Tibial artery (tissue), 4 donors: ENCODE measurements around the gene OR7G2.

ENCODE experiments used
- DNase-seq, 2 donors: peaks; one replicate each; pipeline ENCODE4 v3.0.0-alpha.2; 2019
- H3K27ac ChIP-seq, 2 donors: fragments of 200-600 bp; sonication (generic) in 1 of 2; 1 replicate in 1 of 2; 2 replicates in 1 of 2; pipeline ENCODE4 v1.5.1; 2018 to 2019; ENCODE audit warnings: mild to moderate bottlenecking in 1 of 2
- H3K27me3 ChIP-seq, 2 donors: fragments of 200-600 bp; sonication (generic) in 1 of 2; one replicate each; pipeline versions ENCODE4 v1.5.1 to v1.6.0; 2016 to 2019
- H3K36me3 ChIP-seq, 3 donors: fragments of 200-600 bp; sonication (generic) in 2 of 3; one replicate each; pipeline ENCODE4 v1.5.1; 2016 to 2019; ENCODE audit warnings: mild to moderate bottlenecking in 2 of 3
- H3K4me1 ChIP-seq, 4 donors: fragments of 200-600 bp; sonication (generic) in 2 of 4; 1 replicate in 3 of 4; 2 replicates in 1 of 4; pipeline ENCODE4 v1.5.1; 2016 to 2019
- H3K4me3 ChIP-seq, 2 donors: fragments of 200-600 bp; sonication (generic) in 1 of 2; 1 replicate in 1 of 2; 2 replicates in 1 of 2; pipeline ENCODE4 v1.5.1; 2018 to 2019; ENCODE audit warnings: mild to moderate bottlenecking in 2 of 2
- H3K9me3 ChIP-seq, 3 donors: fragments of 200-600 bp; sonication (generic) in 1 of 3; one replicate each; pipeline ENCODE4 v1.5.1; 2016 to 2019
- CTCF ChIP-seq, 2 experiments: fragments of 200-600 bp in 1 of 2; fragments of 450-650 bp in 1 of 2; IDR thresholded peaks; one replicate each; pipeline ENCODE4 v1.5.1; 2017 to 2019; ENCODE audit warnings: antibody characterized with exemption in 2 of 2, mild to moderate bottlenecking in 1 of 2, moderate library complexity in 1 of 2
- intact Hi-C: fragments of 100-400 bp; cut with DNase I; formaldehyde crosslinking; loops from one replicate; pipeline ENCODE4 v1.15.0; 2023; ENCODE audit warnings: low total_unique reads

Gene OR7G2

GRCh38 chr19:9115307-9115813, 8.1 kb upstream of the OR7G2 start, which contains the start of gene OR7G1:
TSS of gene OR7G1 (minus strand) at chr19:9115763. CDS start at chr19:9115763, 0 bp downstream.
- intact Hi-C loops = no loop called here
- no peak for TF ChIP-seq CTCF (IDR thresholded peaks at IDR 0.05)
- no peak for DNase-seq
- H3K4me1 ChIP-seq = no peaks in the 10 kb centered on the region
- no peak within 1 kb of the TSS for H3K4me3 ChIP-seq
- no peaks in the 10 kb centered on the region for H3K27me3 ChIP-seq
- no peak within 1 kb of the TSS for H3K27ac ChIP-seq
- H3K36me3 ChIP-seq = no peaks in the 10 kb centered on the region
- H3K9me3 ChIP-seq = no peaks in the 10 kb centered on the region

GRCh38 chr19:9109959-9110358, 2.7 kb upstream of the OR7G2 start:
- TF ChIP-seq CTCF (IDR thresholded peaks at IDR 0.05) = no peak
- Histone ChIP-seq H3K27ac (no peak overlapping the region), H3K4me3 (no peak overlapping the region), H3K27me3 (no peaks in the 10 kb centered on the region), H3K4me1 (no peaks in the 10 kb centered on the region), H3K36me3 (no peaks in the 10 kb centered on the region), H3K9me3 (no peaks in the 10 kb centered on the region)
- no peak for DNase-seq
- intact Hi-C loops = no loop called here

GRCh38 chr19:9086761-9087160, 20.5 kb downstream of the OR7G2 start, which contains the start of gene OR1M1:
TSS of gene OR1M1 (plus strand) at chr19:9087061. CDS start at chr19:9093245, 6,184 bp downstream.
- Histone ChIP-seq H3K4me1 (no peaks in the 10 kb centered on the region), H3K27ac (no peak within 1 kb of the TSS), H3K27me3 (peaks cover 0 to 2% of the 10 kb centered on the region in 2 donors), H3K4me3 (no peak within 1 kb of the TSS), H3K36me3 (no peaks in the 10 kb centered on the region), H3K9me3 (no peaks in the 10 kb centered on the region)
- intact Hi-C loops = no loop called here
- no peak for TF ChIP-seq CTCF (IDR thresholded peaks at IDR 0.05)
- DNase-seq = no peak

DNA sequence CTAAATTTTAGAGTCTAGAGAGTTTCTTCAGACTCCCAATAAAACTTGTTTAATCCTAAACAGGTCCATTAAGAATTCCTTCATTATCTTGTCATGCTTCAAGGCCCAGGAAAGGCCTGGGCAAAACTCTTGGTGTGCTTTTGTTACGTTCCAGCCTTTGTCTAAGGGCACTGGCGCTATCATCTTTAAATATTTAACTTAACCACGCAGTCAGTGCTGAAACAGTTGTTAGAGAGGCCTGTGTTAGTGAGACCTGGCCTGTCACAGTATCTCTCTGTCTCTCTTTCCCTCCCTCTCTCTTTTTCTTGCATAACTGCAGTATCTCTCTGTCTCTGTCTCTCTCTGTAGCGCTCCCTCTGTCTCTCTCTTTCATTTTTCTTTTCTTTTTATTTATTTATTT, 28.6 kb downstream of the OR7G2 start:
- Histone ChIP-seq H3K4me3 (no peak overlapping the region), H3K9me3 (no peaks in the 10 kb centered on the region), H3K4me1 (peaks cover 0 to 14% (median 2%) of the 10 kb centered on the region in 4 donors), H3K27ac (no peak overlapping the region), H3K27me3 (no peaks in the 10 kb centered on the region), H3K36me3 (no peaks in the 10 kb centered on the region)
- no peak for DNase-seq
- no peak for TF ChIP-seq CTCF (IDR thresholded peaks at IDR 0.05)
- intact Hi-C loops = loop anchor here (5.0 kb wide), 1 partner anchor 421 kb away; no protein-coding TSS in a partner anchor

DNA sequence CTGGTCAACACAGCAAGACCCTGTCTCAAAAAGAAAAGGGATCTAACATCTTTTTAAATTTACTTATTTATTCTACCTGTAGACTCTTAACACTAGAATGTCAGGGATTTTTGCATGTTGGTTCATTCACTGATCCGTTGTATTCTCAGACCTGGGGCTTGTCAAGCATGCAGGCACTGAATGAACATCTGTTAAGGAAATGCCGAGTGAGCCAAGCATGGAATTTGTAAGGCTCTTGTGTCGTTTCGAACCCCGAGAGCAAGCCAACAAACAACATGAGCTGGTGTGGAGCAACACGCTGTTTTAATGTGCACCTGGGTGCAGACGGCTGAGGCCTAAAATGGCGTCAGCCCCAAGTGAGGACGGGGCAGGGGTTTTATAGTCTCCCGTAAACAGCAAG, 30.4 kb downstream of the OR7G2 start:
- intact Hi-C loops = loop anchor here (5.0 kb wide), 1 partner anchor 420 kb away; no protein-coding TSS in a partner anchor
- no peak for TF ChIP-seq CTCF (IDR thresholded peaks at IDR 0.05)
- Histone ChIP-seq H3K27me3 (no peaks in the 10 kb centered on the region), H3K9me3 (no peaks in the 10 kb centered on the region), H3K4me1 (peaks cover 0 to 14% (median 2%) of the 10 kb centered on the region in 4 donors), H3K27ac (no peak overlapping the region), H3K36me3 (no peaks in the 10 kb centered on the region), H3K4me3 (no peak overlapping the region)
- DNase-seq = no peak
